Adrenal gland (tissue), 5 donors: Measurements from ENCODE around the gene LRRC4C.

Source experiments
- POLR2A ChIP-seq, 2 donors: fragments of 450-650 bp; IDR thresholded peaks; one replicate each; pipeline ENCODE4 v1.6.1; 2017; ENCODE audit warnings: antibody characterized with exemption in 2 of 2, mild to moderate bottlenecking in 2 of 2, moderate library complexity in 1 of 2
- TF ChIP-seq, protein P1 (sequence below), 6 experiments: fragments of 450-650 bp in 4 of 6; fragments of 200-600 bp in 2 of 6; sonication (generic) in 1 of 6; IDR thresholded peaks; 1 replicate in 5 of 6; 2 replicates in 1 of 6; pipeline versions ENCODE4 v1.5.1 to v1.8.0; 2016 to 2021; ENCODE audit warnings: antibody characterized with exemption in 6 of 6, mild to moderate bottlenecking in 2 of 6, moderate library complexity in 1 of 6
- donor health status: DM: no; HTN: no; CAD: no.

GRCh38 chr11:40647295-40647694 is 812.2 kb downstream of the LRRC4C start:
- TF ChIP-seq, protein P1, sequence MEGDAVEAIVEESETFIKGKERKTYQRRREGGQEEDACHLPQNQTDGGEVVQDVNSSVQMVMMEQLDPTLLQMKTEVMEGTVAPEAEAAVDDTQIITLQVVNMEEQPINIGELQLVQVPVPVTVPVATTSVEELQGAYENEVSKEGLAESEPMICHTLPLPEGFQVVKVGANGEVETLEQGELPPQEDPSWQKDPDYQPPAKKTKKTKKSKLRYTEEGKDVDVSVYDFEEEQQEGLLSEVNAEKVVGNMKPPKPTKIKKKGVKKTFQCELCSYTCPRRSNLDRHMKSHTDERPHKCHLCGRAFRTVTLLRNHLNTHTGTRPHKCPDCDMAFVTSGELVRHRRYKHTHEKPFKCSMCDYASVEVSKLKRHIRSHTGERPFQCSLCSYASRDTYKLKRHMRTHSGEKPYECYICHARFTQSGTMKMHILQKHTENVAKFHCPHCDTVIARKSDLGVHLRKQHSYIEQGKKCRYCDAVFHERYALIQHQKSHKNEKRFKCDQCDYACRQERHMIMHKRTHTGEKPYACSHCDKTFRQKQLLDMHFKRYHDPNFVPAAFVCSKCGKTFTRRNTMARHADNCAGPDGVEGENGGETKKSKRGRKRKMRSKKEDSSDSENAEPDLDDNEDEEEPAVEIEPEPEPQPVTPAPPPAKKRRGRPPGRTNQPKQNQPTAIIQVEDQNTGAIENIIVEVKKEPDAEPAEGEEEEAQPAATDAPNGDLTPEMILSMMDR (IDR thresholded peaks at IDR 0.05): no peak
- TF ChIP-seq POLR2A (IDR thresholded peaks at IDR 0.05): no peak
